ENCODE measurements around the gene LVRN. TPM values are rescaled to one million over a fixed set of nuclear protein-coding genes. Genes with fewer than 3 reads are reported as not detected.

Gene LVRN
- total and polyA plus RNA-seq, 8 donors: 0.08 to 0.61 (median 0.28) TPM; not detected in 1

GRCh38 chr5:115985802-115986757 is 23.8 kb downstream of the LVRN start:
- peaks cover 0 to 12% (median 4%) of the 10 kb centered on the region in 3 donors for H3K4me1 ChIP-seq
- H3K36me3 ChIP-seq: no peaks in the 10 kb centered on the region
- DNase-seq: peak in 1 of 6 donors; percentile 14
- no peaks in the 10 kb centered on the region for H3K9me3 ChIP-seq
- intact Hi-C loops (cut with DNase I): no loop called here
- H3K4me3 ChIP-seq: no peak overlapping the region
- H3K27ac ChIP-seq: no peak overlapping the region
- peak; percentile 50 to 91 (median 76) for ATAC-seq
- TF ChIP-seq CTCF (IDR thresholded peaks at IDR 0.05): no peak
- no peak for FAIRE-seq
- no peaks in the 10 kb centered on the region for H3K27me3 ChIP-seq
- WGBS, 2 donors: 35 to 41% methylated on average over 10 of the region's 10 CpGs

- intact Hi-C loops (cut with DNase I): no loop called here
- Histone ChIP-seq H3K36me3 (no peaks in the 10 kb centered on the region), H3K4me1 (peaks cover 2 to 12% (median 4%) of the 10 kb centered on the region in 3 donors), H3K4me3 (no peak overlapping the region), H3K27me3 (no peaks in the 10 kb centered on the region), H3K9me3 (no peaks in the 10 kb centered on the region), H3K27ac (no peak overlapping the region)
- no peak for ATAC-seq
- TF ChIP-seq CTCF (IDR thresholded peaks at IDR 0.05): no peak
- no peak for FAIRE-seq
- WGBS, 2 donors: 80 to 90% methylated on average over 2 of the region's 2 CpGs
- DNase-seq: no peak
These were observed 25.7 kb downstream of the LVRN start for GRCh38 chr5:115988002-115988401.

GRCh38 chr5:115992848-115993350 is 30.6 kb downstream of the LVRN start:
- Histone ChIP-seq H3K4me3 (no peak overlapping the region), H3K27ac (no peak overlapping the region), H3K36me3 (no peaks in the 10 kb centered on the region), H3K4me1 (peaks cover 0 to 6% (median 0%) of the 10 kb centered on the region in 3 donors), H3K27me3 (no peaks in the 10 kb centered on the region), H3K9me3 (no peaks in the 10 kb centered on the region)
- ATAC-seq (no peak), FAIRE-seq (no peak), DNase-seq (no peak)
- intact Hi-C loops (cut with DNase I): no loop called here
- no peak for TF ChIP-seq CTCF (IDR thresholded peaks at IDR 0.05)
- WGBS, 2 donors: 25 to 28% methylated on average over 5 of the region's 5 CpGs

GRCh38 chr5:115995351-115995750 is 33.1 kb downstream of the LVRN start:
- 80 to 81% methylated on average over 6 of the region's 6 CpGs for WGBS, 2 donors
- ATAC-seq: no peak
- FAIRE-seq: no peak

More at GRCh38 chr5:115995351-115995750, 33.1 kb downstream of the LVRN start:
- Histone ChIP-seq H3K9me3 (no peaks in the 10 kb centered on the region), H3K4me3 (no peak overlapping the region), H3K27ac (no peak overlapping the region), H3K36me3 (no peaks in the 10 kb centered on the region), H3K27me3 (no peaks in the 10 kb centered on the region), H3K4me1 (peaks cover 0 to 6% (median 0%) of the 10 kb centered on the region in 3 donors)
- intact Hi-C loops (cut with DNase I): no loop called here
- TF ChIP-seq CTCF (IDR thresholded peaks at IDR 0.05): no peak
- no peak for DNase-seq
